ENCODE results near the gene GRID1.
"Not testable (repeated sequence)": the region's sequence is repeated elsewhere in the genome, so short reads cannot be mapped to it uniquely, and the experiment has no call there.

GRID1 gene

GRCh38 chr10:86130041-86130440 lies 236.6 kb downstream of the GRID1 start:
- no peak for DNase-seq

- no peak for DNase-seq
Measured at GRCh38 chr10:86128360-86128759, 238.2 kb downstream of the GRID1 start.

- DNase-seq: no peak
Measured at GRCh38 chr10:86127274-86127819, 239.2 kb downstream of the GRID1 start.

- DNase-seq: no peak
Measured at GRCh38 chr10:86124734-86125133, 241.9 kb downstream of the GRID1 start.

GRCh38 chr10:86123715-86124114 lies 242.9 kb downstream of the GRID1 start:
- no peak for DNase-seq

- no peak for DNase-seq
Measured at GRCh38 chr10:86123304-86123703, 243.3 kb downstream of the GRID1 start.

- no peak for DNase-seq
Measured at GRCh38 chr10:86122646-86123045, 243.9 kb downstream of the GRID1 start.

GRCh38 chr10:86121200-86121599 lies 245.4 kb downstream of the GRID1 start:
- no peak for DNase-seq

GRCh38 chr10:86117051-86117450 lies 249.5 kb downstream of the GRID1 start:
- no peak for DNase-seq

GRCh38 chr10:86113983-86114382 lies 252.6 kb downstream of the GRID1 start:
- no peak for DNase-seq

- DNase-seq: no peak
Measured at GRCh38 chr10:86113501-86113900, 253.1 kb downstream of the GRID1 start.

- no peak for DNase-seq
Measured at GRCh38 chr10:86113044-86113443, 253.6 kb downstream of the GRID1 start.

- no peak for DNase-seq
Measured at GRCh38 chr10:86111902-86112545, 254.6 kb downstream of the GRID1 start.

- peak in 1 of 2 donors; percentile 1 for DNase-seq
Measured at GRCh38 chr10:86110156-86110786, 256.3 kb downstream of the GRID1 start.

GRCh38 chr10:86109421-86109820 lies 257.2 kb downstream of the GRID1 start:
- no peak for DNase-seq

GRCh38 chr10:86108696-86109095 lies 257.9 kb downstream of the GRID1 start:
- no peak for DNase-seq

GRCh38 chr10:86107611-86108310 lies 258.8 kb downstream of the GRID1 start:
- not testable (repeated sequence) for DNase-seq

GRCh38 chr10:86107131-86107530 lies 259.5 kb downstream of the GRID1 start:
- DNase-seq: no peak

GRCh38 chr10:86106616-86107015 lies 260.0 kb downstream of the GRID1 start:
- DNase-seq: no peak

GRCh38 chr10:86105640-86106039 lies 261.0 kb downstream of the GRID1 start:
- DNase-seq: no peak

GRCh38 chr10:86105181-86105580 lies 261.4 kb downstream of the GRID1 start:
- no peak for DNase-seq

- DNase-seq: no peak
Measured at GRCh38 chr10:86104611-86105145, 261.9 kb downstream of the GRID1 start.

GRCh38 chr10:86104156-86104555 lies 262.4 kb downstream of the GRID1 start:
- DNase-seq: no peak

Data from inflammatory macrophage treated with lipopolysaccharide for 1 hour (primary cell).